ENCODE measurements around the gene RARB. TPM values are rescaled to one million over a fixed set of nuclear protein-coding genes. Genes with fewer than 3 reads are reported as not detected.

The RARB gene
- total and polyA plus RNA-seq, 9 of the 15 experiments (the other 6 are each of a cell fraction or from before 2014, with no cell fraction given): 0.15 to 1.3 (median 0.27) TPM

- TF ChIP-seq ESRRA (IDR thresholded peaks at IDR 0.05; ENCODE audit: borderline replicate concordance, low read depth): no peak
Measured at GRCh38 chr3:25603703-25604102, 175.6 kb downstream of the RARB start (continued).

- ChIA-PET CTCF (ENCODE audit: low intra/inter-chr PET ratio) (no interaction called here), POLR2A (interaction anchor here (1.0 to 2.2 kb wide), 3 partner anchors 11 to 57 kb away, joined by 3 to 6 read pairs (median 3); no protein-coding TSS in a partner anchor)
- Histone ChIP-seq H2AFZ (ENCODE audit: low read depth, low read length) (no peak overlapping the region), H3K9me1 (ENCODE audit: control insufficient read depth, insufficient read depth, low read length) (no peaks in the 10 kb centered on the region), H3K27me3 (ENCODE audit: control insufficient read depth in 2 of 2, insufficient read depth in 2 of 2, low read length in 2 of 2) (no peaks in the 10 kb centered on the region), H3K9ac (ENCODE audit: insufficient read depth in 1 of 2, low read depth in 2 of 2, low read length in 2 of 2) (no peak overlapping the region), H3K4me2 (ENCODE audit: insufficient read depth, low read length) (no peak overlapping the region), H4K20me1 (replicated peaks; ENCODE audit: control insufficient read depth, insufficient read depth, low read length) (no peaks in the 10 kb centered on the region), H3K36me3 (ENCODE audit: control insufficient read depth, insufficient read depth, low read length) (peaks cover 78% of the 10 kb centered on the region), H3K27ac (ENCODE audit: extremely low read depth, low read depth, low read length) (peak overlapping the region; percentile 51; the same call in 2 of the 3 replicates), H3K4me3 (no peak overlapping the region), H3K4me1 (replicated peaks in 1 of 2; ENCODE audit: control insufficient read depth in 2 of 2, insufficient read depth in 2 of 2, low read length in 2 of 2) (peaks cover 0 to 10% of the 10 kb centered on the region in 2 experiments; a peak in 3 of 5 replicates), H3K9me3 (replicated peaks; ENCODE audit: control insufficient read depth, insufficient read depth, low read depth, low read length) (no peaks in the 10 kb centered on the region), H3K79me2 (ENCODE audit: control insufficient read depth, insufficient read depth, low read length) (no peaks in the 10 kb centered on the region)
- peak; percentile 57 to 86 (median 70) for DNase-seq (ENCODE audit: extremely low read depth in 1 of 4, low spot score in 3 of 4)
- intact Hi-C loops (cut with micrococcal nuclease): no loop called here
- no TSS peak for BruUV-seq (replicated peaks)
- peak; percentile 89 for FAIRE-seq
- in situ Hi-C loops (cut with MboI): no loop called here
- WGBS (ENCODE audit: insufficient coverage, low coverage, missing lambda C conversion rate): 2% methylated on average over 5 of the region's 5 CpGs
- peak; percentile 99 for ATAC-seq
- no peak for TF ChIP-seq SAFB2 (IDR thresholded peaks at IDR 0.05; ENCODE audit: borderline replicate concordance, low read depth, low read length, severe bottlenecking)
- no peak for TF ChIP-seq GTF2E2 (tag; IDR thresholded peaks at IDR 0.05)
- TF ChIP-seq FOXP1 (CRISPR knock-in tag; IDR thresholded peaks at IDR 0.05): no peak
- no peak for TF ChIP-seq THRB (CRISPR knock-in tag; conservative IDR thresholded peaks at IDR 0.05)
- TF ChIP-seq STAT5B (CRISPR knock-in tag; IDR thresholded peaks at IDR 0.05): no peak
- TF ChIP-seq ZSCAN32 (CRISPR knock-in tag; IDR thresholded peaks at IDR 0.05): no peak
- peak; percentile 56; the same call in 1 of the 2 replicates for TF ChIP-seq L3MBTL2 (IDR thresholded peaks at IDR 0.05)
- no peak for TF ChIP-seq ZNF431 (CRISPR knock-in tag; IDR thresholded peaks at IDR 0.05)
- no peak for TF ChIP-seq ETV6 (IDR thresholded peaks at IDR 0.05; ENCODE audit: borderline replicate concordance in 1 of 2, low read depth in 2 of 2, low read length in 1 of 2)
- no peak for TF ChIP-seq ETV6 (CRISPR knock-in tag; IDR thresholded peaks at IDR 0.05; ENCODE audit: borderline replicate concordance)
- TF ChIP-seq SRSF7 (optimal IDR thresholded peaks at IDR 0.05; ENCODE audit: low read depth, low read length): no peak
- TF ChIP-seq NUFIP1 (IDR thresholded peaks at IDR 0.05; ENCODE audit: partially characterized antibody): no peak
- TF ChIP-seq ERF (CRISPR knock-in tag; IDR thresholded peaks at IDR 0.05): no peak
- no peak for TF ChIP-seq SIRT6 (IDR thresholded peaks at IDR 0.05; ENCODE audit: low read depth, low read length)
- no peak for TF ChIP-seq HDAC3 (IDR thresholded peaks at IDR 0.05; ENCODE audit: borderline replicate concordance, partially characterized antibody)
- TF ChIP-seq TSHZ1 (CRISPR knock-in tag; IDR thresholded peaks at IDR 0.05): no peak
Measured at GRCh38 chr3:25604107-25604805, 176.2 kb downstream of the RARB start.

All from K562 (cell line).